ENCODE measurements around the gene ADARB2. TPM values are rescaled to one million over a fixed set of nuclear protein-coding genes. Genes with fewer than 3 reads are reported as not detected.

Gene ADARB2
- total and polyA plus RNA-seq, 2 experiments from 2014 or later: 0.13 to 0.48 TPM

- no peaks in the 10 kb centered on the region for H3K4me1 ChIP-seq (ENCODE audit: insufficient read depth)
- H3K9me3 ChIP-seq (ENCODE audit: low read depth): no peaks in the 10 kb centered on the region
- H3K9me2 ChIP-seq (replicated peaks; ENCODE audit: insufficient read depth): no peaks in the 10 kb centered on the region
- H2AFZ ChIP-seq: no peak overlapping the region
- no peak overlapping the region for H3K27ac ChIP-seq
- H3K27me3 ChIP-seq: no peaks in the 10 kb centered on the region
- no peaks in the 10 kb centered on the region for H3K79me2 ChIP-seq
- DNase-seq (ENCODE audit: low spot score): no peak
- 94% methylated on average over 20 of the region's 20 CpGs for WGBS (ENCODE audit: low lambda C conversion rate, missing lambda C conversion rate)
- H3K4me2 ChIP-seq: no peak overlapping the region
- H3K4me3 ChIP-seq: no peak overlapping the region
- H3K36me3 ChIP-seq (replicated peaks; ENCODE audit: insufficient read depth, low read depth): no peaks in the 10 kb centered on the region
- H4K20me1 ChIP-seq (ENCODE audit: insufficient read depth, poor library complexity, severe bottlenecking): no peaks in the 10 kb centered on the region
- TF ChIP-seq EZH2 (IDR thresholded peaks at IDR 0.05; ENCODE audit: borderline replicate concordance) (no peak), EZH2phosphoT487 (IDR thresholded peaks at IDR 0.05; ENCODE audit: low read depth, severe bottlenecking, unreplicated experiment) (no peak), CTCF (IDR thresholded peaks at IDR 0.05; ENCODE audit: poor library complexity) (no peak)
Measured at GRCh38 chr10:1665021-1665661, 72.2 kb downstream of the ADARB2 start.

GRCh38 chr10:1664333-1664964, 72.9 kb downstream of the ADARB2 start:
- Histone ChIP-seq H2AFZ (no peak overlapping the region), H3K27ac (no peak overlapping the region), H3K36me3 (replicated peaks; ENCODE audit: insufficient read depth, low read depth) (no peaks in the 10 kb centered on the region), H3K4me1 (ENCODE audit: insufficient read depth) (no peaks in the 10 kb centered on the region), H3K4me3 (no peak overlapping the region), H3K9me3 (ENCODE audit: low read depth) (no peaks in the 10 kb centered on the region), H3K27me3 (no peaks in the 10 kb centered on the region), H3K4me2 (no peak overlapping the region), H3K9me2 (replicated peaks; ENCODE audit: insufficient read depth) (no peaks in the 10 kb centered on the region), H4K20me1 (ENCODE audit: insufficient read depth, poor library complexity, severe bottlenecking) (no peaks in the 10 kb centered on the region), H3K79me2 (no peaks in the 10 kb centered on the region)
- TF ChIP-seq EZH2phosphoT487 (IDR thresholded peaks at IDR 0.05; ENCODE audit: low read depth, severe bottlenecking, unreplicated experiment) (no peak), EZH2 (IDR thresholded peaks at IDR 0.05; ENCODE audit: borderline replicate concordance) (no peak), CTCF (IDR thresholded peaks at IDR 0.05; ENCODE audit: poor library complexity) (no peak)
- 89% methylated on average over 15 of the region's 15 CpGs for WGBS (ENCODE audit: low lambda C conversion rate, missing lambda C conversion rate)
- DNase-seq (ENCODE audit: low spot score): no peak

- H3K9me3 ChIP-seq (ENCODE audit: low read depth): no peaks in the 10 kb centered on the region
- no peak overlapping the region for H3K27ac ChIP-seq
- H3K27me3 ChIP-seq: peaks cover under 1% of the 10 kb centered on the region
- H3K36me3 ChIP-seq (replicated peaks; ENCODE audit: insufficient read depth, low read depth): no peaks in the 10 kb centered on the region
- H3K9me2 ChIP-seq (replicated peaks; ENCODE audit: insufficient read depth): no peaks in the 10 kb centered on the region
- no peak overlapping the region for H3K4me3 ChIP-seq
- TF ChIP-seq EZH2 (IDR thresholded peaks at IDR 0.05; ENCODE audit: borderline replicate concordance): no peak
- TF ChIP-seq CTCF (IDR thresholded peaks at IDR 0.05; ENCODE audit: poor library complexity): no peak
- H3K4me2 ChIP-seq: no peak overlapping the region
- no peaks in the 10 kb centered on the region for H4K20me1 ChIP-seq (ENCODE audit: insufficient read depth, poor library complexity, severe bottlenecking)
- H3K79me2 ChIP-seq: no peaks in the 10 kb centered on the region
- no peak overlapping the region for H2AFZ ChIP-seq
- DNase-seq (ENCODE audit: low spot score): no peak
- H3K4me1 ChIP-seq (ENCODE audit: insufficient read depth): no peaks in the 10 kb centered on the region
- WGBS (ENCODE audit: low lambda C conversion rate, missing lambda C conversion rate): 96% methylated on average over 17 of the region's 17 CpGs
Measured at GRCh38 chr10:1663226-1663625, 74.1 kb downstream of the ADARB2 start.

Data from hepatocyte (in vitro differentiated cells).